DMS79 (cell line): ENCODE results near the gene CHRNA5.
"Not testable (repeated sequence)": the region's sequence is repeated elsewhere in the genome, so short reads cannot be mapped to it uniquely, and the experiment has no call there.

Experiments
- DNase-seq: peaks from one replicate; lab custom pipeline; 2025; lab: John Stamatoyannopoulos, UW

The CHRNA5 gene

GRCh38 chr15:78565097-78565950, at the start of gene CHRNA5:
Gene CHRNA5 (plus strand): TSS chr15:78565520. CDS start chr15:78565720, 200 bp downstream.
- peak; percentile 55 for DNase-seq

- not testable (repeated sequence) for DNase-seq
Measured at GRCh38 chr15:78520035-78520434, 45.3 kb upstream of the CHRNA5 start.

GRCh38 chr15:78524230-78524629, 41.1 kb upstream of the CHRNA5 start:
- no peak for DNase-seq

GRCh38 chr15:78527325-78527724, 38.0 kb upstream of the CHRNA5 start:
- DNase-seq, result no peak

GRCh38 chr15:78533331-78533730, 32.0 kb upstream of the CHRNA5 start:
- no peak for DNase-seq

GRCh38 chr15:78536134-78536533, 29.2 kb upstream of the CHRNA5 start:
- DNase-seq, result no peak

- DNase-seq, result no peak
Measured at GRCh38 chr15:78537266-78537905, 27.9 kb upstream of the CHRNA5 start.

GRCh38 chr15:78538358-78538757, 27.0 kb upstream of the CHRNA5 start:
- no peak for DNase-seq

- DNase-seq, result not testable (repeated sequence)
Measured at GRCh38 chr15:78539464-78540140, 25.7 kb upstream of the CHRNA5 start.

- DNase-seq, result peak; percentile 57
Measured at GRCh38 chr15:78540141-78540870, 25.0 kb upstream of the CHRNA5 start, which contains the start of gene PSMA4. Gene PSMA4 (plus strand): TSS chr15:78540444. CDS start chr15:78541928, 1,484 bp downstream.

GRCh38 chr15:78540871-78541743, 24.2 kb upstream of the CHRNA5 start:
- no peak for DNase-seq

- no peak for DNase-seq
Measured at GRCh38 chr15:78541744-78542034, 23.6 kb upstream of the CHRNA5 start.

GRCh38 chr15:78542647-78543046, 22.7 kb upstream of the CHRNA5 start:
- DNase-seq, result no peak

- no peak for DNase-seq
Measured at GRCh38 chr15:78550194-78550593, 15.1 kb upstream of the CHRNA5 start.

- no peak for DNase-seq
Measured at GRCh38 chr15:78550815-78551214, 14.5 kb upstream of the CHRNA5 start.

- no peak for DNase-seq
Measured at GRCh38 chr15:78551902-78552301, 13.4 kb upstream of the CHRNA5 start.

- no peak for DNase-seq
Measured at GRCh38 chr15:78552597-78552996, 12.7 kb upstream of the CHRNA5 start.

- DNase-seq, result not testable (repeated sequence)
Measured at GRCh38 chr15:78560201-78560600, 5.1 kb upstream of the CHRNA5 start.

GRCh38 chr15:78561490-78561889, 3.8 kb upstream of the CHRNA5 start:
- DNase-seq, result no peak

GRCh38 chr15:78563092-78563491, 2.2 kb upstream of the CHRNA5 start:
- DNase-seq, result no peak

- no peak for DNase-seq
Measured at GRCh38 chr15:78564743-78565096, 600 bp upstream of the CHRNA5 start.
